ENCODE data around the gene GSC. TPM values are rescaled to one million over a fixed set of nuclear protein-coding genes. Genes with fewer than 3 reads are reported as not detected.
"Not testable (repeated sequence)": the region's sequence is repeated elsewhere in the genome, so short reads cannot be mapped to it uniquely, and the experiment has no call there.

Gene GSC
- total RNA-seq, 2 experiments from 2014 or later, result not detected

DNA sequence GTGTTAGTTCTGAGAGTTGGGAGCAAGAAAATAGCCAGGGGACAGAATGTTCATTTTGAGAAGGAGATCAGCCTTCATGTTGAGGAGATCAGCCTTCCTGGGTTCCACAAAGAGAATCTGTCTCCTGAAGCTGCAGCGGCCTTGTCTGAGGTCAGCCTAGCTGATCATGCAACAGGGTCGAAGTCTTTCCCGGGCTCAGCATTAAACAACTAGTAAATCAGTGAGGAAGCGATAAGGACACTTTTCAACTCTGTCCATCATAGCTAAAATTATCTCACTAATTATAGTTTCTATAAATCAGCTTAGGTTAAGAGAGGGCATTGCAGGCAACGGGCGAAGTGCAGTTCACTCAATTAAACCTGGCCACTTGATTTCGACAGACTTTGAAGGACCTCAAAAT is 7.5 kb downstream of the GSC start:
- DNase-seq, result no peak
- Mint-ChIP-seq H3K36me3 (no peaks in the 10 kb centered on the region), H3K9me3 (no peaks in the 10 kb centered on the region), H3K27ac (no peak overlapping the region), H3K4me3 (no peak overlapping the region), H3K27me3 (peaks cover 54% of the 10 kb centered on the region), H3K4me1 (no peaks in the 10 kb centered on the region)

DNA sequence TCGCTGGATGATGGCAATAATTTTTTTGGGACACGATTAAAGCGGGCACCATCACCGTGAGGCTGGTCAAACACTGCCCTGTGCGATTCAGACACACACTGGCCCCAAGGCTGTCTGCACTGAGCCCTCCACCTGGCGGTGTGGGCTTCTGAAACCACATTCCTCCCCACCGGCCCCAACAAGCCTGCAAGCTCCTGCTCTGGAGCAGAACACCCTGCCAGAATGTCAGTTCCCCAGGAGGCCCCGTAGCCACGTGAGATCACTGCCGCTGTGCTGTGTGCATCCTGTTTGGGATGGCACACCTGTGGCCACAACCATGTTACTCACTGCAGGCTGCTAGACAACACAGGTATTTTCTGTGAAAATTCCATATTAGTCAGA is 7.9 kb downstream of the GSC start:
- H3K27me3 Mint-ChIP-seq, result peaks cover 50% of the 10 kb centered on the region

GRCh38 chr14:94761348-94761996 is 8.4 kb downstream of the GSC start:
- Mint-ChIP-seq H3K27me3 (peaks cover 49% of the 10 kb centered on the region), H3K27ac (no peak overlapping the region)
- DNase-seq, result no peak

More for the DNA sequence above, 7.9 kb downstream of the GSC start:
- Mint-ChIP-seq H3K4me1 (no peaks in the 10 kb centered on the region), H3K4me3 (no peak overlapping the region), H3K36me3 (no peaks in the 10 kb centered on the region), H3K27ac (no peak overlapping the region), H3K9me3 (no peaks in the 10 kb centered on the region)
- DNase-seq, result no peak

GRCh38 chr14:94756310-94756882 is 13.5 kb downstream of the GSC start:
- Mint-ChIP-seq H3K4me3 (no peak overlapping the region), H3K36me3 (no peaks in the 10 kb centered on the region), H3K9me3 (no peaks in the 10 kb centered on the region), H3K4me1 (no peaks in the 10 kb centered on the region), H3K27ac (no peak overlapping the region), H3K27me3 (peaks cover 8% of the 10 kb centered on the region)
- no peak for DNase-seq

More at GRCh38 chr14:94761348-94761996, 8.4 kb downstream of the GSC start:
- H3K9me3 Mint-ChIP-seq, result no peaks in the 10 kb centered on the region
- H3K4me3 Mint-ChIP-seq, result no peak overlapping the region
- H3K36me3 Mint-ChIP-seq, result no peaks in the 10 kb centered on the region
- H3K4me1 Mint-ChIP-seq, result no peaks in the 10 kb centered on the region

- no peaks in the 10 kb centered on the region for H3K9me3 Mint-ChIP-seq
- no peak overlapping the region for H3K27ac Mint-ChIP-seq
- H3K27me3 Mint-ChIP-seq, result peaks cover 4% of the 10 kb centered on the region
These were observed 15.4 kb downstream of the GSC start for GRCh38 chr14:94754391-94754942.

GRCh38 chr14:94752591-94753436 is 17.1 kb downstream of the GSC start:
- no peaks in the 10 kb centered on the region for H3K9me3 Mint-ChIP-seq
- no peaks in the 10 kb centered on the region for H3K4me1 Mint-ChIP-seq
- H3K27ac Mint-ChIP-seq, result no peak overlapping the region
- H3K27me3 Mint-ChIP-seq, result peaks cover 4% of the 10 kb centered on the region
- H3K4me3 Mint-ChIP-seq, result no peak overlapping the region
- H3K36me3 Mint-ChIP-seq, result no peaks in the 10 kb centered on the region
- no peak for DNase-seq

More at GRCh38 chr14:94754391-94754942, 15.4 kb downstream of the GSC start:
- DNase-seq, result no peak
- Mint-ChIP-seq H3K4me3 (no peak overlapping the region), H3K36me3 (no peaks in the 10 kb centered on the region), H3K4me1 (no peaks in the 10 kb centered on the region)

- H3K9me3 Mint-ChIP-seq, result no peaks in the 10 kb centered on the region
- no peak overlapping the region for H3K4me3 Mint-ChIP-seq
- DNase-seq, result no peak
- no peaks in the 10 kb centered on the region for H3K36me3 Mint-ChIP-seq
- H3K27me3 Mint-ChIP-seq, result peaks cover 4% of the 10 kb centered on the region
- no peaks in the 10 kb centered on the region for H3K4me1 Mint-ChIP-seq
- no peak overlapping the region for H3K27ac Mint-ChIP-seq
These were observed 18.0 kb downstream of the GSC start for GRCh38 chr14:94751956-94752355.

DNA sequence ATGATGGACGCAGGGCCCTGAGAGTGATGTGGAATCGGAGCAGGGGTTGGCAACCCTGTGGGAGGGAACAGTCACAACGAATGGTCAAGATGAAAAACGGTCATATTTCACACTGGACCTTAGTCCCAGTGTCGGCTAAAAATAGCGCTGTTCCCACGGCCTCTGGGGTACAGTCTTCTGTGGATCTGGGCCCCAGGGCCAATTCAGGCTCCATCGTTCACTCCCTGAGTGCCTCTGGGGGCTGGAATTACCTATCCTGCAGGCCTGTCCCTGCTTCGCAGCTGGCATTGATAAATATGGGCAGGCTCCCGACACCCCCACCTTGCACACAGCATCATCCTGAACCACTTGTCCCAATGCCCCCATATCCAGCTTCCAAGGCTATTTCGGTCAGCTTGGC is 18.6 kb downstream of the GSC start:
- H3K4me1 Mint-ChIP-seq, result no peaks in the 10 kb centered on the region
- no peak for DNase-seq
- H3K27me3 Mint-ChIP-seq, result peaks cover 4% of the 10 kb centered on the region
- H3K4me3 Mint-ChIP-seq, result no peak overlapping the region
- no peaks in the 10 kb centered on the region for H3K36me3 Mint-ChIP-seq
- no peak overlapping the region for H3K27ac Mint-ChIP-seq
- no peaks in the 10 kb centered on the region for H3K9me3 Mint-ChIP-seq

GRCh38 chr14:94750371-94750770 is 19.5 kb downstream of the GSC start:
- H3K36me3 Mint-ChIP-seq, result no peaks in the 10 kb centered on the region
- H3K4me3 Mint-ChIP-seq, result no peak overlapping the region
- no peak for DNase-seq
- no peaks in the 10 kb centered on the region for H3K4me1 Mint-ChIP-seq
- no peak overlapping the region for H3K27ac Mint-ChIP-seq
- H3K27me3 Mint-ChIP-seq, result peaks cover 4% of the 10 kb centered on the region
- H3K9me3 Mint-ChIP-seq, result no peaks in the 10 kb centered on the region

- no peak overlapping the region for H3K27ac Mint-ChIP-seq
- H3K27me3 Mint-ChIP-seq, result peaks cover 4% of the 10 kb centered on the region
- no peaks in the 10 kb centered on the region for H3K4me1 Mint-ChIP-seq
- H3K36me3 Mint-ChIP-seq, result no peaks in the 10 kb centered on the region
- no peaks in the 10 kb centered on the region for H3K9me3 Mint-ChIP-seq
- DNase-seq, result peak; percentile 14
- no peak overlapping the region for H3K4me3 Mint-ChIP-seq
These were observed 21.1 kb downstream of the GSC start for GRCh38 chr14:94748667-94749347.

- Mint-ChIP-seq H3K36me3 (no peaks in the 10 kb centered on the region), H3K9me3 (no peaks in the 10 kb centered on the region), H3K27me3 (peaks cover 4% of the 10 kb centered on the region), H3K4me3 (no peak overlapping the region), H3K4me1 (no peaks in the 10 kb centered on the region), H3K27ac (no peak overlapping the region)
- no peak for DNase-seq
These were observed 22.2 kb downstream of the GSC start for GRCh38 chr14:94747739-94748138.

- not testable (repeated sequence) for H3K36me3 Mint-ChIP-seq, H3K27me3 Mint-ChIP-seq, DNase-seq, H3K27ac Mint-ChIP-seq, H3K4me1 Mint-ChIP-seq, H3K4me3 Mint-ChIP-seq, H3K9me3 Mint-ChIP-seq
These were observed 22.8 kb downstream of the GSC start for GRCh38 chr14:94747153-94747552.

DNA sequence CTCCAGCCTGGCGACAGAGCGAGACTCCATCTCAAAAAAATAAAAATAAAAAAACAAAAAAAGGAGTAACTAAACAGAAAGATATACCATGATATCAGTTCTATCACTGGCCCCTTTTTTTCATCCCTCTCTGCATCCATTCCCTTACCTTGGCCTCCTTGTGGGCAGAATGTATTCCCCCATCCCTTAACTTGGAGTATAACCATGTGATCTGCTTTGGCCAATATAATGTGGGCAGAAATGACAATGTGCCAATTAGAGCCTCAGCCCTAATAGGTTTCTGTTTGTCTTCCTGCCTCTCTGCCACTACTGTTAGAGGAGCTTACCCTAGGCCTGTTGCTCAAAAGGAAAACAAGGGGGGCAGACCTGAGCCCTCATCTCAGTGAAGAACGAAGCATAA is 23.8 kb downstream of the GSC start:
- no peaks in the 10 kb centered on the region for H3K4me1 Mint-ChIP-seq
- H3K4me3 Mint-ChIP-seq, result no peak overlapping the region

DNA sequence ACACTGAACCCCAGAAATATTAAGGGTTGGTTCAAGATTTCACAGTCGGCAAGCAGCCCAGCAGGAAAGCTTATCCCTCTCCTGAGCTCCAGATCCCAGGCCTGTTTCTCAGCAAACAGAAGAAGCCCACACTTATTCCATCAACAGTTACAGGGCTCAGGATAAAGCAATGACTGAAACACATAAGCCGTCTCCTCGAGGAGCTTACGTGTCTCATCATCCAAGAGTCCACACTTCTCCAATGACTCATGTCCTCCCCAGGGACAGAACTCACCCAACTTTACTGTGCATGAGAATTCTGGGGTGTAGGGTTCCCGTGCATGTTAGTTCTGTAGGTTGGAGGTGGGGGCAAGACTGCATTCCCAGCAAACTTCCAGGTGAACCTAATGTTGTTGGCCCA is 31.2 kb downstream of the GSC start:
- no peak overlapping the region for H3K27ac Mint-ChIP-seq
- H3K27me3 Mint-ChIP-seq, result peaks cover 7% of the 10 kb centered on the region
- H3K4me3 Mint-ChIP-seq, result no peak overlapping the region
- peaks cover 1% of the 10 kb centered on the region for H3K9me3 Mint-ChIP-seq
- H3K36me3 Mint-ChIP-seq, result no peaks in the 10 kb centered on the region
- H3K4me1 Mint-ChIP-seq, result no peaks in the 10 kb centered on the region
- no peak for DNase-seq

More for the DNA sequence above, 23.8 kb downstream of the GSC start:
- no peaks in the 10 kb centered on the region for H3K9me3 Mint-ChIP-seq
- no peak for DNase-seq
- no peak overlapping the region for H3K27ac Mint-ChIP-seq
- peaks cover 4% of the 10 kb centered on the region for H3K27me3 Mint-ChIP-seq
- H3K36me3 Mint-ChIP-seq, result no peaks in the 10 kb centered on the region

- H3K9me3 Mint-ChIP-seq, result peaks cover 1% of the 10 kb centered on the region
- peaks cover 8% of the 10 kb centered on the region for H3K27me3 Mint-ChIP-seq
- no peaks in the 10 kb centered on the region for H3K4me1 Mint-ChIP-seq
- no peak overlapping the region for H3K4me3 Mint-ChIP-seq
- no peaks in the 10 kb centered on the region for H3K36me3 Mint-ChIP-seq
- DNase-seq, result no peak
- no peak overlapping the region for H3K27ac Mint-ChIP-seq
These were observed 31.8 kb downstream of the GSC start for GRCh38 chr14:94738097-94738496.

All from activated naive CD8-positive, alpha-beta T cell treated with anti-CD3 and anti-CD28 coated beads for 36 hours (primary cell).